Motor neuron (in vitro differentiated cells): ENCODE data around the gene S100A12. TPM values are rescaled to one million over a fixed set of nuclear protein-coding genes. Genes with fewer than 3 reads are reported as not detected.

Source experiments
- ATAC-seq, 8 experiments: fragments of 200-7000 bp; cut with Tn5 transposase; replicated peaks in 6 of 8; 2 replicates each; pipeline ENCODE4 v1.8.0; 2021; ENCODE audit warnings: mild to moderate bottlenecking in 8 of 8, moderate library complexity in 8 of 8
- H3K27ac ChIP-seq, 2 donors: fragments of 250-450 bp; sonication (Bioruptor Pico); 2 replicates each; pipeline ENCODE4 v1.9.0; 2021; ENCODE audit warnings: antibody characterized with exemption in 2 of 2, mild to moderate bottlenecking in 2 of 2, moderate library complexity in 1 of 2
- H3K4me1 ChIP-seq, 2 donors: fragments of 250-450 bp; sonication (Bioruptor Pico); replicated peaks in 1 of 2; 2 replicates each; pipeline ENCODE4 v1.6.1; 2021; ENCODE audit warnings: antibody characterized with exemption in 2 of 2, mild to moderate bottlenecking in 2 of 2, moderate library complexity in 1 of 2
- H3K4me3 ChIP-seq, 5 donors: fragments of 250-450 bp; sonication (Bioruptor Pico); 2 replicates each; pipeline ENCODE4 v1.9.0; 2021; ENCODE audit warnings: antibody characterized with exemption in 5 of 5, mild to moderate bottlenecking in 5 of 5, moderate library complexity in 4 of 5
- WGBS, 10 experiments: fragments of 450-650 bp; shearing (Covaris generic); methylation state at CpG; one replicate each; pipeline ENCODE4 v1.0.0; 2022; 5-methylcytosine and 5-hydroxymethylcytosine counted together
- in situ Hi-C, 9 experiments: fragments of 400-800 bp; cut with MboI; loops; one replicate each; pipeline ENCODE4 v1.15.0; 2021; ENCODE audit warnings: low sequenced_read_pairs in 9 of 9, low pct_unique_long_range_greater_than_20kb in 2 of 9; ENCODE audit not compliant: unreplicated experiment in 9 of 9
- total RNA-seq, 8 experiments: library from RNA; unstranded; fragments of 300-600 nt; gene quantifications; 2 replicates each; pipeline versions ENCODE4 v1.2.3 to v1.2.4, GENCODE V29; 2022

Gene S100A12
- total RNA-seq, 8 experiments from 2014 or later = not detected

- Histone ChIP-seq H3K27ac (no peak overlapping the region), H3K4me1 (no peaks in the 10 kb centered on the region), H3K4me3 (no peak overlapping the region)
- in situ Hi-C loops = loop anchor here in 3 of 9 experiments (25.0 kb wide), 2 partner anchors 115 to 615 kb away; partner anchors contain the start of genes JTB (in 1 of the 3), RAB13 (in 1 of the 3) and RPS27 (in 1 of the 3)
- ATAC-seq = no peak
- WGBS, 10 experiments = 17 to 91% (median 50%) methylated on average over 2 of the region's 2 CpGs; no CpG with 5 or more reads in 1 of the 10 experiments
These were observed 2.9 kb downstream of the S100A12 start for GRCh38 chr1:153372571-153372970.

- ATAC-seq = no peak
- 40 to 63% (median 60%) methylated on average over 1 of the region's 1 CpG; no CpG with 5 or more reads in 7 of the 10 experiments for WGBS, 10 experiments
- in situ Hi-C loops = loop anchor here in 3 of 9 experiments (25.0 kb wide), 2 partner anchors 116 to 616 kb away; partner anchors contain the start of genes JTB (in 1 of the 3), RAB13 (in 1 of the 3) and RPS27 (in 1 of the 3)
- Histone ChIP-seq H3K4me3 (no peak overlapping the region), H3K27ac (no peak overlapping the region), H3K4me1 (no peaks in the 10 kb centered on the region)
These were observed 4.2 kb downstream of the S100A12 start for GRCh38 chr1:153371231-153371630.

DNA sequence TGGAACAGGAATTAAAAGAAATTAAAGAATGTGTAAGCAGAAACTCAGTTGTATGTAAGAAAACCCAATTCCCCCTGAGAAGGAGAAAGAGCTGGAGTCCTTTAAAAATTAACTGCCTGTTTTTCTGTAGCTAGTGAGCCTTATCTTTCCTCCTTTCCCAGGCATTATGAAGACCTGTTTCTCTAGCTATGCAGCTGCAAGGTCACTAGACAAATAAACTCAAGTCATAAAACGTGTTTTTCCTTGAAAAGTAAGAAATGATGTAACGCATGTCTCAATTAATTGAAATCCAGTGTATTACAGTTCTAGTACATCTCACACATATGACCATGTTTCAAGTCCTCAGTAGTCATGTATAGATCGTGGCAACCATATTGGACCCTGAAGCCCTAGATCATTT is 5.3 kb downstream of the S100A12 start:
- in situ Hi-C loops = loop anchor here in 3 of 9 experiments (25.0 kb wide), 2 partner anchors 117 to 617 kb away; partner anchors contain the start of genes JTB (in 1 of the 3), RAB13 (in 1 of the 3) and RPS27 (in 1 of the 3)
- no peak overlapping the region for H3K4me3 ChIP-seq
- ATAC-seq = no peak
- H3K27ac ChIP-seq = no peak overlapping the region
- WGBS, 10 experiments = 20 to 70% (median 45%) methylated on average over 1 to 3 of the region's 3 CpGs
- H3K4me1 ChIP-seq = no peaks in the 10 kb centered on the region

GRCh38 chr1:153368495-153368894 is 6.9 kb downstream of the S100A12 start:
- Histone ChIP-seq H3K4me3 (no peak overlapping the region), H3K4me1 (no peaks in the 10 kb centered on the region), H3K27ac (no peak overlapping the region)
- in situ Hi-C loops = loop anchor here in 3 of 9 experiments (25.0 kb wide), 2 partner anchors 119 to 619 kb away; partner anchors contain the start of genes JTB (in 1 of the 3), RAB13 (in 1 of the 3) and RPS27 (in 1 of the 3)
- 0 to 80% (median 29%) methylated on average over 1 to 2 of the region's 2 CpGs for WGBS, 10 experiments
- ATAC-seq = no peak

DNA sequence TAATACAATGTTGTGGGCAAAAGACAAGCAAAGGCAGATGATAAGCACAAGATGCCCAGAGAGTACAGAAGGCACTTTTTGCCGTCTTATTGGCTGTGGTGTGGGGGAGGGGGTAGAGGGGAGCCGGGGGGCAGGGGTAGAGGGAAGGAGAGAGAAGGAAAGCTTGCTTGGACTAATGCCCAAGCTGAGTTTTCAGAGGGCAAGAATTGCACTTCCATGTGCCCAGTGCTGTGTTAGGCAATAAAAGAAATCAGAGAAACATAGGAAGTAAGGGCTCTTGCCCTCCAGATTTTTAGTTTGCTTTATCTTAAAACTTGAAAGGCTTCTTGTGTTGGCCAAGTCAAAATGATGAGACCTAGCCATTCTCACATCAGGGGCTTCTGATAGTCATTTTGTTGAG is 8.3 kb downstream of the S100A12 start:
- WGBS, 10 experiments = 57% methylated on average over 1 of the region's 2 CpGs; no CpG with 5 or more reads in 9 of the 10 experiments
- H3K4me1 ChIP-seq = no peaks in the 10 kb centered on the region
- ATAC-seq = no peak
- H3K4me3 ChIP-seq = no peak overlapping the region
- in situ Hi-C loops = loop anchor here in 3 of 9 experiments (25.0 kb wide), 2 partner anchors 120 to 620 kb away; partner anchors contain the start of genes JTB (in 1 of the 3), RAB13 (in 1 of the 3) and RPS27 (in 1 of the 3)
- no peak overlapping the region for H3K27ac ChIP-seq

GRCh38 chr1:153366261-153366660 is 9.2 kb downstream of the S100A12 start:
- no peak for ATAC-seq
- Histone ChIP-seq H3K27ac (no peak overlapping the region), H3K4me1 (no peaks in the 10 kb centered on the region), H3K4me3 (no peak overlapping the region)
- in situ Hi-C loops = loop anchor here in 3 of 9 experiments (25.0 kb wide), 2 partner anchors 121 to 621 kb away; partner anchors contain the start of genes JTB (in 1 of the 3), RAB13 (in 1 of the 3) and RPS27 (in 1 of the 3)
- WGBS, 10 experiments = 11 to 66% (median 41%) methylated on average over 1 to 6 of the region's 6 CpGs; no CpG with 5 or more reads in 1 of the 10 experiments

DNA sequence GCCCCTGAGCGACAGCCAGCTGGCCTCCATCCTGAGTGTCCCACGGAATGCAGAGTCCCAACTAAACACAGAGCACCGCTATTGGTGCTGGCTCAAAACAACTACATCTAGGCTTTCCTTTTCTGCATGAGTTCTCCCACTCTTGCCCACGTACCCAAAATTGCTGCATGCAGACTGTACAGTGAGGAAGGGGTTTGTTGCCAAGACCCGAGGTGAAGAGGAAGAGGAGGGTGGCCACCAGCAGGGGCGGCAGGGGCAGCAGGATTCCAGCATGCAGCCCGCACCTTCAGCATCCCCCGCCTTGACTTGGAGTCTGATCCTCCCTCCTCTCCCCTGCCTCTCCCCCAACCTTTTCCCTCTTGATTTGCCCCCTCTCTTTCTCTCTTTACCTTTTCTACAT is 9.7 kb downstream of the S100A12 start:
- 0 to 92% (median 64%) methylated on average over 1 to 7 of the region's 8 CpGs; no CpG with 5 or more reads in 4 of the 10 experiments for WGBS, 10 experiments
- ATAC-seq = no peak
- H3K4me3 ChIP-seq = no peak overlapping the region
- in situ Hi-C loops = loop anchor here in 3 of 9 experiments (25.0 kb wide), 2 partner anchors 122 to 622 kb away; partner anchors contain the start of genes JTB (in 1 of the 3), RAB13 (in 1 of the 3) and RPS27 (in 1 of the 3)
- H3K27ac ChIP-seq = no peak overlapping the region
- no peaks in the 10 kb centered on the region for H3K4me1 ChIP-seq

- H3K27ac ChIP-seq = no peak overlapping the region
- in situ Hi-C loops = loop anchor here in 3 of 9 experiments (25.0 kb wide), 2 partner anchors 122 to 622 kb away; partner anchors contain the start of genes JTB (in 1 of the 3), RAB13 (in 1 of the 3) and RPS27 (in 1 of the 3)
- ATAC-seq = peak in 3 of 8 experiments; percentile 18 to 45 (median 30)
- 11 to 80% (median 62%) methylated on average over 2 to 11 of the region's 12 CpGs; no CpG with 5 or more reads in 1 of the 10 experiments for WGBS, 10 experiments
- no peak overlapping the region for H3K4me3 ChIP-seq
- H3K4me1 ChIP-seq = no peaks in the 10 kb centered on the region
These were observed 10.4 kb downstream of the S100A12 start for GRCh38 chr1:153364766-153365666.

DNA sequence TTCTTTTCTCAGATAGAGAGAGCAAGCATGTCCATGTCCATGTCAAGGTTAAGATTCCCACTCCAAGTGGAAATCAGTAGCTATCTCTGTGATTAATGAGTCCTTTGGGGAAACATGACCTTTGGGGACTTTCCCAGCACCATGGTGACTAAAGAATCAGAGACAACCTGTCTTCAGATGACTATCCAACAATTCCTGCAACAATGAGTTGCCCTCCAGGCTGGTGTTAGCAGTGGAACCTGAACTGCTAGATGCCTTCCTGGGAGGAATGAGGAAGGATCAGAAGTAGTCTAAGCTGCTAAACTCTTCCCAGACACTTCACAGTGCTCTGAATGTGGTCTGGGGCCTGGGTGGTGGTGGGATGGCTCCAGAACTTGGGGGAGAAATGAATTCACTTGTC is 11.3 kb downstream of the S100A12 start:
- H3K4me1 ChIP-seq = no peaks in the 10 kb centered on the region
- no peak overlapping the region for H3K4me3 ChIP-seq
- no peak for ATAC-seq
- in situ Hi-C loops = loop anchor here in 3 of 9 experiments (25.0 kb wide), 2 partner anchors 123 to 623 kb away; partner anchors contain the start of genes JTB (in 1 of the 3), RAB13 (in 1 of the 3) and RPS27 (in 1 of the 3)
- H3K27ac ChIP-seq = no peak overlapping the region

DNA sequence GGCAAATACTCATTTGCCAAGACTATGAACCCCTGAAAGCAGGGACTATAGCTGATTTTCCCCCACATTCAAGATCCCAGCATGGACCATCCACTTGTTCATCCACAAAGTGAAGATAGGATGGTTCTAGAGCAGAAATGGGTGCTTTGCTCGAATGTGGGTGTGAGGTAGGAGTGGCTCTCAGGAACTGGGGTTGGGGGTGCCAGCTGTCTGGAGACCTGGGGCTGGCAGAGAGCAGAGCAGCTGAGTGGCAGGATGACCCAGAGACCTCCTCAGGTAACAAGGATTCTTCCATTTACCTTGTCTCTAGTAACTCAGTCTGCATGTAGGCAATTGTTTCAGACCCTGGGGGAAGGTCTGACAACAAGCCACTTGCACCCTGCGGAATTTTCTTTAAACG is 11.8 kb downstream of the S100A12 start:
- no peak for ATAC-seq
- H3K4me3 ChIP-seq = no peak overlapping the region
- WGBS, 10 experiments = 0 to 56% (median 47%) methylated on average over 1 to 3 of the region's 3 CpGs; no CpG with 5 or more reads in 5 of the 10 experiments
- in situ Hi-C loops = loop anchor here in 3 of 9 experiments (25.0 kb wide), 2 partner anchors 124 to 624 kb away; partner anchors contain the start of genes JTB (in 1 of the 3), RAB13 (in 1 of the 3) and RPS27 (in 1 of the 3)
- no peak overlapping the region for H3K27ac ChIP-seq
- H3K4me1 ChIP-seq = no peaks in the 10 kb centered on the region

- H3K4me1 ChIP-seq = no peaks in the 10 kb centered on the region
- ATAC-seq = no peak
- 20 to 69% (median 51%) methylated on average over 1 to 3 of the region's 3 CpGs; no CpG with 5 or more reads in 4 of the 10 experiments for WGBS, 10 experiments
- in situ Hi-C loops = loop anchor here in 3 of 9 experiments (25.0 kb wide), 2 partner anchors 125 to 625 kb away; partner anchors contain the start of genes JTB (in 1 of the 3), RAB13 (in 1 of the 3) and RPS27 (in 1 of the 3)
- H3K27ac ChIP-seq = no peak overlapping the region
- no peak overlapping the region for H3K4me3 ChIP-seq
These were observed 13.1 kb downstream of the S100A12 start for GRCh38 chr1:153362187-153362775.
